Trophoblast cell (in vitro differentiated cells and primary cell): ENCODE measurements around the gene MAGI1.

Experiments
- DNase-seq, 2 donors: peaks; one replicate each; pipeline ENCODE4 v3.0.0-alpha.2; 2016
- H2AFZ ChIP-seq: 2 replicates; pipeline ENCODE4 v1.6.1; 2013; ENCODE audit warnings: low read length, moderate library complexity, mild to moderate bottlenecking; ENCODE audit not compliant: insufficient read depth, poor library complexity
- H2AK5ac ChIP-seq: 2 replicates; pipeline ENCODE4 v1.6.1; 2013; ENCODE audit warnings: mild to moderate bottlenecking, low read length
- H2BK120ac ChIP-seq: 2 replicates; pipeline ENCODE4 v1.6.1; 2013; ENCODE audit warnings: low read length, mild to moderate bottlenecking, moderate library complexity; ENCODE audit not compliant: insufficient read depth, poor library complexity
- H2BK12ac ChIP-seq: 2 replicates; pipeline ENCODE4 v1.6.1; 2013; ENCODE audit warnings: mild to moderate bottlenecking, low read length, moderate library complexity
- H2BK5ac ChIP-seq: 2 replicates; pipeline ENCODE4 v1.6.1; 2013; ENCODE audit warnings: low read length, low read depth, moderate library complexity, mild to moderate bottlenecking; ENCODE audit not compliant: poor library complexity
- H3K14ac ChIP-seq: 2 replicates; pipeline ENCODE4 v1.6.1; 2013; ENCODE audit warnings: mild to moderate bottlenecking, low read length
- H3K18ac ChIP-seq: 2 replicates; pipeline ENCODE4 v1.6.1; 2013; ENCODE audit warnings: mild to moderate bottlenecking, low read length
- H3K23ac ChIP-seq: 2 replicates; pipeline ENCODE4 v1.6.1; 2013; ENCODE audit warnings: low read length
- H3K27ac ChIP-seq: 2 replicates; pipeline ENCODE4 v1.5.1; 2013; ENCODE audit warnings: low read depth, mild to moderate bottlenecking, inconsistent platforms, low read length, moderate library complexity
- H3K27me3 ChIP-seq: 2 replicates; pipeline ENCODE4 v1.6.1; 2013; ENCODE audit warnings: inconsistent platforms, mild to moderate bottlenecking, low read length, moderate library complexity; ENCODE audit not compliant: insufficient read depth
- H3K36me3 ChIP-seq, 2 experiments: 1 replicate in 1 of 2; 2 replicates in 1 of 2; pipeline ENCODE4 v1.6.1; 2013; ENCODE audit warnings: low read length in 2 of 2, mild to moderate bottlenecking in 2 of 2, moderate library complexity in 1 of 2; ENCODE audit not compliant: insufficient read depth in 2 of 2, control insufficient read depth in 1 of 2
- H3K4ac ChIP-seq: 2 replicates; pipeline ENCODE4 v1.6.1; 2013; ENCODE audit warnings: low read depth, mild to moderate bottlenecking, low read length, moderate library complexity
- H3K4me1 ChIP-seq, 2 experiments: 1 replicate in 1 of 2; 2 replicates in 1 of 2; pipeline ENCODE4 v1.6.1; 2013; ENCODE audit warnings: low read length in 2 of 2, mild to moderate bottlenecking in 2 of 2, moderate library complexity in 1 of 2; ENCODE audit not compliant: insufficient read depth in 2 of 2, control insufficient read depth in 1 of 2
- H3K4me2 ChIP-seq: 2 replicates; pipeline ENCODE4 v1.6.1; 2013; ENCODE audit warnings: inconsistent platforms, mild to moderate bottlenecking, low read length, moderate library complexity
- H3K4me3 ChIP-seq: 2 replicates; pipeline ENCODE4 v1.5.1; 2013; ENCODE audit warnings: mild to moderate bottlenecking, low read depth, low read length, inconsistent platforms
- H3K79me1 ChIP-seq: one replicate; pipeline ENCODE4 v1.6.1; 2013; ENCODE audit warnings: low read length
- H3K79me2 ChIP-seq: 2 replicates; pipeline ENCODE4 v1.6.1; 2013; ENCODE audit warnings: low read length, mild to moderate bottlenecking; ENCODE audit not compliant: control insufficient read depth, insufficient read depth, poor library complexity
- H3K9ac ChIP-seq: 2 replicates; pipeline ENCODE4 v1.6.1; 2013; ENCODE audit warnings: mild to moderate bottlenecking, low read length
- H3K9me3 ChIP-seq: 2 replicates; pipeline ENCODE4 v1.6.1; 2013; ENCODE audit warnings: low read depth, mild to moderate bottlenecking, control low read depth, inconsistent platforms, low read length; ENCODE audit not compliant: insufficient read depth
- H4K12ac ChIP-seq: 2 replicates; pipeline ENCODE4 v1.6.1; 2013; ENCODE audit warnings: low read depth, mild to moderate bottlenecking, low read length, moderate library complexity
- H4K8ac ChIP-seq: 2 replicates; pipeline ENCODE4 v1.6.1; 2013; ENCODE audit warnings: low read depth, mild to moderate bottlenecking, low read length, moderate library complexity
- H4K91ac ChIP-seq: one replicate; pipeline ENCODE4 v1.6.1; 2013; ENCODE audit warnings: low read depth, mild to moderate bottlenecking, low read length, moderate library complexity
- WGBS: extraction: QIAGEN DNeasy Blood & Tissue Kit; methylation state at CpG from one replicate; pipeline ENCODE4 v1.1.7; 2013; ENCODE audit warnings: missing lambda C conversion rate; ENCODE audit not compliant: insufficient read length, insufficient coverage; ENCODE audit errors: extremely low coverage; 5-methylcytosine and 5-hydroxymethylcytosine counted together

Gene MAGI1

GRCh38 chr3:65783117-65783516 lies 255.6 kb downstream of the MAGI1 start:
- no peak overlapping the region for H3K27ac ChIP-seq
- no peak overlapping the region for H3K4ac ChIP-seq
- no peaks in the 10 kb centered on the region for H3K27me3 ChIP-seq
- H2BK5ac ChIP-seq: no peak overlapping the region
- WGBS: no CpG with 5 or more reads among the region's 3 CpGs
- H3K79me1 ChIP-seq: no peaks in the 10 kb centered on the region
- no peak overlapping the region for H3K23ac ChIP-seq
- H3K9ac ChIP-seq: no peak overlapping the region
- H4K91ac ChIP-seq: no peak overlapping the region
- H3K4me3 ChIP-seq: no peak overlapping the region
- H4K8ac ChIP-seq: no peak overlapping the region
- no peak overlapping the region for H3K4me2 ChIP-seq
- H2AFZ ChIP-seq: no peak overlapping the region
- H3K18ac ChIP-seq: no peak overlapping the region
- H3K79me2 ChIP-seq: no peaks in the 10 kb centered on the region
- no peak overlapping the region for H2BK120ac ChIP-seq
- no peaks in the 10 kb centered on the region for H3K4me1 ChIP-seq
- H3K14ac ChIP-seq: no peak overlapping the region
- H3K36me3 ChIP-seq: no peaks in the 10 kb centered on the region
- no peak for DNase-seq
- H2AK5ac ChIP-seq: no peak overlapping the region
- no peak overlapping the region for H4K12ac ChIP-seq
- H2BK12ac ChIP-seq: no peak overlapping the region
- no peaks in the 10 kb centered on the region for H3K9me3 ChIP-seq

- Histone ChIP-seq H2BK120ac (no peak overlapping the region), H3K27me3 (no peaks in the 10 kb centered on the region), H4K91ac (no peak overlapping the region), H3K14ac (no peak overlapping the region), H2BK12ac (no peak overlapping the region), H3K18ac (no peak overlapping the region), H3K79me1 (no peaks in the 10 kb centered on the region), H3K23ac (no peak overlapping the region), H3K79me2 (no peaks in the 10 kb centered on the region), H2AFZ (no peak overlapping the region), H3K4me3 (no peak overlapping the region), H3K9me3 (no peaks in the 10 kb centered on the region), H4K12ac (no peak overlapping the region), H2AK5ac (no peak overlapping the region), H3K9ac (no peak overlapping the region), H3K4me1 (no peaks in the 10 kb centered on the region), H2BK5ac (no peak overlapping the region), H4K8ac (no peak overlapping the region), H3K27ac (no peak overlapping the region), H3K36me3 (no peaks in the 10 kb centered on the region), H3K4ac (no peak overlapping the region), H3K4me2 (no peak overlapping the region)
- WGBS: no CpG with 5 or more reads among the region's 5 CpGs
- DNase-seq: no peak
Measured at GRCh38 chr3:65781594-65781993, 257.1 kb downstream of the MAGI1 start.

- WGBS: no CpG with 5 or more reads among the region's 2 CpGs
- no peak overlapping the region for H3K4me2 ChIP-seq
- no peaks in the 10 kb centered on the region for H3K4me1 ChIP-seq
- H3K9me3 ChIP-seq: no peaks in the 10 kb centered on the region
- H2AFZ ChIP-seq: no peak overlapping the region
- no peak overlapping the region for H3K23ac ChIP-seq
- no peaks in the 10 kb centered on the region for H3K79me1 ChIP-seq
- H3K79me2 ChIP-seq: no peaks in the 10 kb centered on the region
- no peaks in the 10 kb centered on the region for H3K36me3 ChIP-seq
- H3K14ac ChIP-seq: no peak overlapping the region
- H2AK5ac ChIP-seq: no peak overlapping the region
- no peak overlapping the region for H3K27ac ChIP-seq
- H2BK5ac ChIP-seq: no peak overlapping the region
- H3K18ac ChIP-seq: no peak overlapping the region
- H2BK120ac ChIP-seq: no peak overlapping the region
- no peak overlapping the region for H3K4ac ChIP-seq
- no peak overlapping the region for H4K12ac ChIP-seq
- H4K91ac ChIP-seq: no peak overlapping the region
- H3K9ac ChIP-seq: no peak overlapping the region
- no peaks in the 10 kb centered on the region for H3K27me3 ChIP-seq
- no peak overlapping the region for H3K4me3 ChIP-seq
- DNase-seq: no peak
- no peak overlapping the region for H4K8ac ChIP-seq
- no peak overlapping the region for H2BK12ac ChIP-seq
Measured at GRCh38 chr3:65779390-65779789, 259.3 kb downstream of the MAGI1 start.

GRCh38 chr3:65778968-65779367 lies 259.8 kb downstream of the MAGI1 start:
- Histone ChIP-seq H2BK12ac (no peak overlapping the region), H3K9ac (no peak overlapping the region), H3K36me3 (no peaks in the 10 kb centered on the region), H4K12ac (no peak overlapping the region), H3K4me1 (no peaks in the 10 kb centered on the region), H2BK5ac (no peak overlapping the region), H3K27ac (no peak overlapping the region), H2AK5ac (no peak overlapping the region), H3K14ac (no peak overlapping the region), H4K8ac (no peak overlapping the region), H2AFZ (no peak overlapping the region), H2BK120ac (no peak overlapping the region), H3K23ac (no peak overlapping the region), H3K79me1 (no peaks in the 10 kb centered on the region), H3K18ac (no peak overlapping the region), H3K27me3 (no peaks in the 10 kb centered on the region), H3K4me3 (no peak overlapping the region), H4K91ac (no peak overlapping the region), H3K4me2 (no peak overlapping the region), H3K79me2 (no peaks in the 10 kb centered on the region), H3K9me3 (no peaks in the 10 kb centered on the region), H3K4ac (no peak overlapping the region)
- WGBS: no CpG with 5 or more reads among the region's 2 CpGs
- no peak for DNase-seq
